SH-SY5Y (cell line): ENCODE measurements around the gene MTRFR.

Source experiments
- GATA2 ChIP-seq: IDR thresholded peaks from 2 replicates; pipeline ENCODE4 v1.6.1; 2011; ENCODE audit warnings: mild to moderate bottlenecking, low read depth, low read length
- GATA3 ChIP-seq: IDR thresholded peaks from 2 replicates; pipeline ENCODE4 v1.6.1; 2011; ENCODE audit warnings: low read depth, mild to moderate bottlenecking, low read length, moderate library complexity

DNA sequence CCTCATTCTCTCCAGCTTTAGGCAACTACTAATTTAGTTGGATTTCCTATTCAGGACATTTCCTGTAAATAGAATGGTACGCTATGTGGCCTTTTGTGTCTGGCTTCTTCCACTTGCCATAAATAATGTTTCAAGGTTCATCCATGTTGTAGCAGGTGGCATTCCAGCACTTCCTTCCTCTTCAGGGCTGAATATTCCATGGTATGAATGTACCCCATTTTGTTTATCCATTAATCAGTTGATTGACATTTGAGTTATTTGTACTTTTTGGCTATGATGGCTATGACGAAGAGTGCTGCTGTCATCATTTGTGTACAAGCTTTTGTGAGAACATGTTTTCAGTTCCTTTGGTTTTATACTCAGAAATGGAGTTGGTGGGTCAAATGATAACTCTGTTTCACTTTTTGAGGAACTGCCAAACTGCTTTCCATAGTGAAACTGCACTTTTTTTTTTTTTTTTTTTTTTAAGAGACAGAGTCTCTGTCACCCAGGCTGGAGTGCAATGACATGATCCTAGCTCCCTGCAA, 44.9 kb downstream of the MTRFR start:
- TF ChIP-seq GATA2: no peak
- TF ChIP-seq GATA3: no peak
